Stimulated activated CD8-positive, alpha-beta memory T cell treated with anti-CD3 and anti-CD28 coated beads, Interleukin-15, amount 100 ng/mL, for 4 hours (primary cell): ENCODE data around the gene TCERG1L.
"Not testable (repeated sequence)": the region's sequence is repeated elsewhere in the genome, so short reads cannot be mapped to it uniquely, and the experiment has no call there.

Experiments used
- DNase-seq, 2 donors: peaks; one replicate each; pipeline ENCODE4 v3.0.0-alpha.2; 2020; ENCODE audit warnings: low read depth in 2 of 2

The TCERG1L gene

GRCh38 chr10:131100418-131101410 lies 210.8 kb downstream of the TCERG1L start:
- not testable (repeated sequence) for DNase-seq

- no peak for DNase-seq
These were observed 212.3 kb downstream of the TCERG1L start for GRCh38 chr10:131099028-131099726.

GRCh38 chr10:131098416-131098952 lies 213.0 kb downstream of the TCERG1L start:
- no peak for DNase-seq

DNA sequence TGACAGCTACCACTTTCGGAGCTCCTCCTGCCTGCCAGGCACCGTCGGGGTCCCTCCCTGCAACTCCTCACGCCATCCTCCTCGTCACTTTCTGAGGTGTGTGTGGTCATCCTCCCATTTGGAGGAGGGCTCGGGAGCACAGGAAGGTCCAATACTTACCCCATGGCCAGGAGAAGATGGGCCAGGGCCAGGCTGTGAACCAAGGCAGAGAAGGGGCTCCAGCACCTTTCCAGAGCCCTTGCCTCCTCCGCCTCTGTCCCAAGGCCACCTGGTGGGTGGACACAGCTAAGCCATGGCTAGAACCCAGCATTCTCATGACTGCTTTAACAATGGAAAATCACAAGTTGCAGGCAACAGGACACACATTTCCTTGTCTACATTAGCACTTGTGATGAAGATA lies 215.5 kb downstream of the TCERG1L start:
- DNase-seq = no peak

- no peak for DNase-seq
These were observed 216.3 kb downstream of the TCERG1L start for GRCh38 chr10:131095313-131095580.

- DNase-seq = no peak
These were observed 216.8 kb downstream of the TCERG1L start for GRCh38 chr10:131094527-131095312.

DNA sequence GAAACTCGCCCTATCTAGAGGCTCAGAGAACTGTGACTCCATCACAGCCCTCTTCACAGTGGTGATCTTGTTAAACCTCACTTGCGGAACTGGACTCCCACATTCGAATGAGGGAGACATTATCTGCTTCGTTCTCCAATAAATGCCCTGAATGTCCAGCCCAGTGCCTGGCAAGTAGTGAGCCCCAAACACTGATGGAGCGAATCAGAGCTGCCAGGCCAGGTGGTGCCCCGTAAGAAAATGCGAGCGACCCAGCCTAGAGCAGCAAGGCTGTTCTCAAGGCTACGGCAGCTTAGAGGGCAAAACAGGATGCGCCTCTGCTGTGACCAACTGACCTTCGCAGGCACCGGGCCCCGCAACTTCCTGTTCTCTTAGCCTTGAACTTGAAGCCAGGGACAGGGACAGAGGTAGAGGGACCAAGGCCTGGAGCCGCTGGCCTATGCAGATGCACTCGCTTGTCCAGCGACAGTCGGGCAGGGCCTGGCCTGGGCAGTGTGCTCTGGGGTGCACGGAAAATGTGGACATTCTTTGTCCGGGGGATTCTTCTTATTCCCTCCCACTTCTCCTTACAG lies 217.6 kb downstream of the TCERG1L start:
- DNase-seq = no peak

- DNase-seq = no peak
These were observed 218.2 kb downstream of the TCERG1L start for GRCh38 chr10:131093346-131093745.

- DNase-seq = no peak
These were observed 218.6 kb downstream of the TCERG1L start for GRCh38 chr10:131092876-131093275.

GRCh38 chr10:131092386-131092785 lies 219.1 kb downstream of the TCERG1L start:
- no peak for DNase-seq

DNA sequence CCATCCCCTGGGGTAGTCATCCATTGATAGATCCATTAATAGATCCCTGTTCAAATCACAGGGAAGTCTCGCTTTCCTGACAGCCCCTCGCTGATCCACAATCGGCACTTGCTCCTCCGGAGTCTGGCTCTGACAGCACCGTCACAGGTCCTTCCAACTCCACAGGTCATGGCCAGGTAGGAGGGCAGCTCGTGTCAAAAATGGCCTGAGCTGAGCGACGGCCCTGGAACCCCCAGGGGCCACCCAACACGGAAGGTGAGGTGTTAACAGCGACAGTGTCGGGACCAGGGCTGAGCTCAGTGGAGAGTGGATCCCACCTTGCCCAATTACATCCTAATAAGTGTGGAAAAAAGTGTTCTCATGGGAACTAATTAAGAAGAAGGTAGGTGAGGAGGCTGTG lies 219.8 kb downstream of the TCERG1L start:
- DNase-seq = no peak

DNA sequence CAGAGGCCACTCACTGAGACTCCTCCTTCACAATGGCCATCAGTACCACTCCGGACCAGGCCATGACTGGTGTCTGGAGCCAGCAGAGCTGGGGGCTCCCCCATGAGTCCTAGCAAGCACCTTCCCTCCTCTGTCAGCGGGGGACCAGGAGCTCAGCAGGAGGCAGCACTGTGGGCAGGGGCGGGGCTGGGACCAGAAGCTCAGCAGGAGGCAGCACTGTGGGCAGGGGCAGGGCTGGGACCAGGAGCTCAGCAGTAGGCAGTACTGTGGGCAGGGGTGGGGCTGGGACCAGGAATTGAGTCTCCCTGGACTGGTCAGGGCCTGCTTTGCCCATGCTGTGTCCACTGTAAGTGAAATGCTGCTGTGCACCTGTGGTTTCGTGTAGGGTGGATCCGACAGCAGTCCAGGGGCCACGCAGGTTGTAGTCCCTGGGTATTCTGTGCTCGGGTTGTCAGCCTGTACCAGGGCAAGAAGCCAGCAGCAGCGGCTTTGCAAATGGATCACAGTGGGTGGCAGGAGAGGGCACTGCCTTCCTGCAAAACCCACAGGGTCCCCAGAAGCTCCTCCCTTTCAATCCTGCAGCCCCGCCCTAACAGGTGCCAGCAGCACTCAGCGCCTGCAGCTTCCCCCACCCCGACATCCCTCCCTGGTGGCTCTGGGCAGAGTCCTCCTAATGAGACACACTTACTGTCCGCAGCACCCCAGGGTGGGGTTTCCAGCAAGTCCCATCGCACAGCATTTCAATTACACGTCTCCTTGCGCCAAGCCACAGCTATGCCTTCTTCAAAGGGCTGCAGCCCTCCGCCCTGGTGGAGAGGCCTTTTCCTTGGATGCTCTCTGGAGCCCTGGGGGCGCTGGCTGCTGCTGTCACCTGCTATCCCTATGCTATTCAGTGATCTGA lies 220.5 kb downstream of the TCERG1L start:
- no peak for DNase-seq

- no peak for DNase-seq
These were observed 221.7 kb downstream of the TCERG1L start for GRCh38 chr10:131089861-131090260.

DNA sequence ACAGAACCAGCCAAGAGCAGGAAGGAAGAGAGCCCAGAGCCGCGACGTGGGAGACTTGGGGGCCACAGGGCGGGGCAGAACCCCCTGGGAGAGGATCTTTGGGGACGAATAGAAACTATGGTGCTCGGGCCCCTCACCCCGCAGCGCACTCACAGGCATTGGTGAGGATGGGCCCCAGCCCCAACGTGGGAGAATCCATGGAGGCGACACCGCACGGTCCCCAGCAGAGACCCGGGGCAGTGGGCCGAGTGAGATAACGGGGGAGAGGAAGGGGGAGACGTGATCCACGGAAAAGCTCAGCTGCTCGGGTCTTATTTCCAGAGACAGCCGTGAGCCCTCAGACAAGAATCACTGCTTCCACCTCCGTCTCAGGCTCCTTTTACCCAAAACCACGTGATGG lies 222.4 kb downstream of the TCERG1L start:
- DNase-seq = no peak

- no peak for DNase-seq
These were observed 222.9 kb downstream of the TCERG1L start for GRCh38 chr10:131088619-131089018.

DNA sequence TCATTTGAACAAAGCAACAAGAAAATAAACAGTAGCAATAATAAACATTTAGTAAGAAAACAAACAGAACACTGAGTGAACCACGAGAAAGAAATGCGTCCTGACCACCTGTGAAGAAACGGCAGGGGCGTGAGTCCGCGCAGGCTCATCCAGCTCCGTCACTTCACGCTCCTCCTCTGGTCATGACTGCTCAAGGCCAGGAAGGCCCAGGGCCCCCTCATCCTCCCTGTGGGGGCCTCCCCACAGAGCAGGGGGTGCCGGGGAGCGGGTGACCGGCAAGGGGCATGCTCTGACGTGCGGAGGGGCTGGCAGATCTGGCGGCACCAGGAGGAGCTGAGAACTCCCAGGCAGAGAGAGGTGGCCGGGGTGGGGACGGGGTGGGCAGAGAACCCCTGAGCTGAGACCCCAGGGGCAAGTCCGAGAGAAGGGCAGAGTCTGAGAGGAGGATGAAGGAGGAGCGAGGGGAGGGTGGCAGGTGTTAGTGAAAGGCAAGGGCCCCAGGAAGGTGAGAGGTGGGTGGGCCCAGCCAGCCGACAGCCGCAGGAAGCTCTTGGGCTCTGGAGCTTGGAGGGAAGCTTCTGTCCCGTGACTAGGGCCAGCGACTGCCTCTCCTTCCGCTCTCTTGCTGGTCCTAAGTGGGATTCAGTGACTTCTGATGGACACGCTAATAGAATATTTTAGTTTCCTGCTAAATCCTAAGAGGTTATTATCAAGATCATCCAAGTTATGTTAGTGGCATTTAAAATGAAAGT lies 223.9 kb downstream of the TCERG1L start:
- no peak for DNase-seq

DNA sequence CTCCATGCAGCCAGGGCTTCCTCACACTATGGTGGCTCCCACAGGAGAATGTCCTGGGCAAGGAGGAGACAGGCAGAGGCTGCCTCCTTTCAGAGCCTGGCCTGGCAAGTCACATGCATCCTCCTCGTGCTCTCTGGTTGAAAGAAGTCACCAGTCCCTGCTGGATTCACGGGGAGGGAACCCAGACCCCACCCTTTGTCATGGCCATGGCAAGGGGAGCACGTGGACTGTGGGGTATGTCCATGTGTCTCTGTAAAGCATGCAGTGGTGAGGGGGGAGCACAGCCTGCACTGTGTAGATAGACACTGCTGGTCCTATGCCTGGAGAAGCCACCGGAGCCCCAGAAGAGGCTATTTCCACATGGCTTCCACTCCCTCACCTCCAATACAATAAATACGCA lies 225.0 kb downstream of the TCERG1L start:
- DNase-seq = no peak

DNA sequence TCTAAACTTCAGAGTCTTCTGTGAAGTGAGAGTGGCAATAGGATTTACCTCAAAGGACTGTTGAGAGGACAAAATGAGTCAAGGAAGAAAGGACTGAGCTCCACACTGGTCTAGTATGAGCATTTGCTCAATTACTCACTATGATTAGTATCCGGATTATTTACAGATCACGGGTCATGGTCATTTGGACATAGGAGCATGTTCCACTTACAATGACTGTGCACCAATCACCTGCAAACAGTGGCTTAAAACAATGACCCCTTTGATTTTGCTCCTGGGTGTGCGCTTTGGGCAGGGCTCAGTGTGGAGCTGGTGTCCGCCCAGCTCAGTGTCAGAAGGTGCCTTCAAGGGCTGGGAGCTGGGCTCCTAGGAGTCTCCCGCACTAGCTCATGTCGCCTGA lies 225.4 kb downstream of the TCERG1L start:
- DNase-seq = no peak

DNA sequence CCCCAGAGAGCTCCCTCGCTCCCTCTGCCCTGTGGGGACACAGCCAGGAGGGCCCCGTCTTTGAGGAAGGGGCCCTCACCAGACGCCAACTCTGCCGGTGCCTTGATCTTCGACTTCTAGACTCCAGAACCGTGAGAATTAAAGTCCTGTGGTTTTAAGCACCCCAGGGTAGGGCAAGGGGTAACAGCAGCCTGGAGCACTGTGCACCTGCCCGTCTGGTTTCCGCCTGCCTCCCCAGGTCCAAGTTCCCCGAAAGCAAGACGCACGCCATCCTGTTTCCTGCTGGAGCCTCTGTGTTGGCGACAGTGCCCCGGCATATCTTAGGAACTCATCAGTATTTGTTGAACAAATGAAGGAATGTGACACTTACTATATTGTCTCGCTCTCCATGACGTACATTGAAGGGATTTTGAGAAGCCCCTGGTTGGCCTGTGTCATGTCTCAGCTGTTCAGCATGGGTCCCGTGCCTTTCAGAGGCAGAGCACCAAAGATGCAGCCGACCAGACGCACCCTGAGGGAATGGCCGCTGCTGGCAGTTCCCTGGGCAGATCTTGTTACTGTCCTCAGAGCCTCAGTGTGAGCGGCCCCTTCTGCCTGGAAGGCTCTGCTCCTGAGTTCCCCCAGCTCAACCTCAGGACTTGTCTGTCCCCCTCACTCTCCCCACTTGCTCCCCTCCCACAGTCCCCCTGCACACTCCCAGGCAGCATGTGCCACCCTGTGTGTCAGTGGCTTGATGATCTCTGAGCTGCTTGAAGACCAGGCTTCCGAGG lies 226.2 kb downstream of the TCERG1L start:
- DNase-seq = no peak
